ENCODE results near the gene PTBP2.

Gene PTBP2

DNA sequence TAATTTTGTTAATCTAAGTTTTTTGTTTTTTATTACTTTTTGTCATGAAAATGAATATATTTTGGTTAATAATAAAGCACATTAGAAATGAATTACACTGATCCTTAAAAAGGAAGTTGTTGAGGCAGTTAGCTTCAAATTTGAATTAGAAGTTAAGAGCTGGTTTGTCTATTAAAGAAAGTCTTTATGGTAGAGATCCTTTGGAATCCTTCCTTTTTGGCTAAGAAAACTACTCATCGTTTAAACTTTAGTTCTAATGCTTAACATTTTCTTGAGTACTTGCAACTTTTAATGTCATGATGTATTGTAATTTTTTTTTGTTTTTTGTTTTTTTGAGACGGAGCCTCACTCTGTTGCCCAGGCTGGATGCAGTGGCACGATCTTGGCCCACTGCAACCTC lies 2.4 kb downstream of the PTBP2 start:
- Histone ChIP-seq H3K27me3 (replicated peaks; ENCODE audit: control insufficient read depth, insufficient read depth, low read length, poor library complexity, severe bottlenecking) (no peaks in the 10 kb centered on the region), H3K36me3 (ENCODE audit: control insufficient read depth, insufficient read depth, low read length) (peaks cover 5% of the 10 kb centered on the region), H3K4me3 (ENCODE audit: insufficient read depth, low read depth, low read length, poor library complexity, severe bottlenecking) (no peak overlapping the region), H3K27ac (ENCODE audit: insufficient read depth, low read length, poor library complexity, severe bottlenecking) (no peak overlapping the region), H3K4me1 (ENCODE audit: control insufficient read depth, insufficient read depth, low read length, poor library complexity, severe bottlenecking) (peaks cover 4% of the 10 kb centered on the region), H3K9me3 (ENCODE audit: control insufficient read depth, low read length) (no peaks in the 10 kb centered on the region)
- no peak for DNase-seq

DNA sequence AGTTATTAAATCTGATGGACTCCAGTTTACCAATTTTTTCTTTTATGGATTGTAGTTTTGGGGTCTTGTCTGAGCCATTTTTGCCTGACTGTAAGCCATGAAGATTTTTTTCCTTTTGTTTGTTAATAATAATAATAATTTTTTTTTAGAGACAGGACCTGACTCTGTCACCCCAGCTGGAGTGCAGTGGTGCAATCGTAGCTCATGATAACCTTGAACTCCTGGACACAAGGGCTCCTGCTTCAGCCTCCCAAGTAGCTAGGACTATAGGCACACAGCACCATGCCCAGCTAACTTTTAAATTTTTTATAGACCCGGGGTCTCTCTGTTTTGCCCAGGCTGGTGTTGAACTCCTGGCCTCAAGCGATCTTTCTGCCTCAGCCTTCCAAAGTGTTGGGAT lies 6.3 kb downstream of the PTBP2 start:
- Histone ChIP-seq H3K27ac (ENCODE audit: insufficient read depth, low read length, poor library complexity, severe bottlenecking) (no peak overlapping the region), H3K27me3 (replicated peaks; ENCODE audit: control insufficient read depth, insufficient read depth, low read length, poor library complexity, severe bottlenecking) (no peaks in the 10 kb centered on the region), H3K4me3 (ENCODE audit: insufficient read depth, low read depth, low read length, poor library complexity, severe bottlenecking) (no peak overlapping the region), H3K4me1 (ENCODE audit: control insufficient read depth, insufficient read depth, low read length, poor library complexity, severe bottlenecking) (peaks cover 4% of the 10 kb centered on the region), H3K36me3 (ENCODE audit: control insufficient read depth, insufficient read depth, low read length) (peaks cover 5% of the 10 kb centered on the region), H3K9me3 (ENCODE audit: control insufficient read depth, low read length) (no peaks in the 10 kb centered on the region)
- DNase-seq, result no peak

- peaks cover 4% of the 10 kb centered on the region for H3K4me1 ChIP-seq (ENCODE audit: control insufficient read depth, insufficient read depth, low read length, poor library complexity, severe bottlenecking)
- peaks cover 11% of the 10 kb centered on the region for H3K36me3 ChIP-seq (ENCODE audit: control insufficient read depth, insufficient read depth, low read length)
- H3K4me3 ChIP-seq (ENCODE audit: insufficient read depth, low read depth, low read length, poor library complexity, severe bottlenecking), result no peak overlapping the region
- no peaks in the 10 kb centered on the region for H3K27me3 ChIP-seq (replicated peaks; ENCODE audit: control insufficient read depth, insufficient read depth, low read length, poor library complexity, severe bottlenecking)
- no peaks in the 10 kb centered on the region for H3K9me3 ChIP-seq (ENCODE audit: control insufficient read depth, low read length)
- no peak overlapping the region for H3K27ac ChIP-seq (ENCODE audit: insufficient read depth, low read length, poor library complexity, severe bottlenecking)
- no peak for DNase-seq
These were observed 9.2 kb downstream of the PTBP2 start for GRCh38 chr1:96730574-96731298.

DNA sequence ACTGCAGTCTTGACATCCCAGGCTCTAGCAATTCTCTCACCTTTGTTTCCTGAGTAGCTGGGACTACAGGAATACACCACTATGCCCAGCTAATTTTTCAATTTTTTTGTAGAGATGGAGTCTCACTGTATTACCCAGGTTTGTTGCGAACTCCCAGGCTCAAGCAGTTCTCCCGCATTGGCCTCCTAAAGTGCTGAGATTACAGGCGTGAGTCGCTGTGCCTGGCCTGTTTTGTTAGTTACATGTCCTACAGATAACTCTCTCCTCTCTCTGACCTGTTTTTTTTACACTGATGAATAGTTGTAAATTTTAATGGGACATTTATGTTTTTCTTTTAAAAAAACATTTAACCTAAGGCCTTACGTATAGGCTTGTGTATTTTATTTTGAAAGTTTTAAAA lies 19.8 kb downstream of the PTBP2 start:
- H3K27ac ChIP-seq (ENCODE audit: insufficient read depth, low read length, poor library complexity, severe bottlenecking), result no peak overlapping the region

DNA sequence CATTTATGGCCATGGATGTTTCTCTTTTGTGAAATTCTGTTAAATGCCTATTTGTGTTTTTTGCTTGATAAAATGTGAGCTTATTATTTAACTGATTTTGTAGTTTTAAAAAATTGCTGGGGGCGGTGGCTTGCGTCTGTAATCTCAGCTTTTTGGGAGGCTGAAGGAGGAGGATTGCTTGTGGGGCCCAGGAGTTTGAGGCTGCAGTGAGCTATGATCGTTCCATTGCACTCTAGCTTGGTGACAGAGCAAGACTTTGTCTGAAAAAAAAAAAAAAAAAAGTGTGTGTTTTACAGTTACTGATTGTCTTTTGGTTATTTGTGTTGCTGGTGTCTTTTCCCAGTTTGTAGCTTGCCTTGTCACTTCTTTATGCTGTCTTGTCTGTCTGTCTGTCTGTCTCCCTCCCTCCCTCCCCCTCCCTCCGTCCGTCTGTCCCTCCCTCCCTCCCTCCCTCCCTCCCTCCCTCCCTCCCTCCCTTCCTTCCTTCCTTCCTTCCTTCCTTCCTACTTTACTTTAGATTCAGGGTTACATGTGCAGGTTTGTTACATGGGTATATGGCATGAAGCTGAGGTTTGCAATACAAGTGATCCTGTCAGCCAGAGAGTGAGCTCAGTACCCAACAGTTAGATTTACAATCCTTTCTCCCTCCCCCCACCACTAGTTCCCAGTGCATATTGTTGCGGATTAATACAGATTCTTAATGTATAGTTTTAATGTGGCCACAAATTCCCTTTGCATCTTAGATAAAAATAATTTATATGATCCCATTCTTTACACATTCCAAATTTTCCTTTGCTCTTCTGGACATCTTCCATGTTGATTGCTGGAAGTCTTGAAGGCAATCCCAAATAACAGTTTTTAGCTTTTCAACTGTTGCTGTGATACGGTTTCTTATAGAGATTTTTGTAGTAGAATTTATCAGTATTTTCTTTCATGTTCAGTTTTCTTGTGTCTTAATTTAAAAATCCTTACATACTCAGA lies 25.1 kb downstream of the PTBP2 start:
- H3K9me3 ChIP-seq (ENCODE audit: control insufficient read depth, low read length), result no peaks in the 10 kb centered on the region
- H3K4me3 ChIP-seq (ENCODE audit: insufficient read depth, low read depth, low read length, poor library complexity, severe bottlenecking), result no peak overlapping the region
- peaks cover 2% of the 10 kb centered on the region for H3K36me3 ChIP-seq (ENCODE audit: control insufficient read depth, insufficient read depth, low read length)
- no peak overlapping the region for H3K27ac ChIP-seq (ENCODE audit: insufficient read depth, low read length, poor library complexity, severe bottlenecking)
- H3K27me3 ChIP-seq (replicated peaks; ENCODE audit: control insufficient read depth, insufficient read depth, low read length, poor library complexity, severe bottlenecking), result no peaks in the 10 kb centered on the region
- no peak for DNase-seq
- H3K4me1 ChIP-seq (ENCODE audit: control insufficient read depth, insufficient read depth, low read length, poor library complexity, severe bottlenecking), result no peaks in the 10 kb centered on the region

More for the DNA sequence above, 19.8 kb downstream of the PTBP2 start:
- Histone ChIP-seq H3K27me3 (replicated peaks; ENCODE audit: control insufficient read depth, insufficient read depth, low read length, poor library complexity, severe bottlenecking) (no peaks in the 10 kb centered on the region), H3K9me3 (ENCODE audit: control insufficient read depth, low read length) (no peaks in the 10 kb centered on the region), H3K36me3 (ENCODE audit: control insufficient read depth, insufficient read depth, low read length) (no peaks in the 10 kb centered on the region), H3K4me3 (ENCODE audit: insufficient read depth, low read depth, low read length, poor library complexity, severe bottlenecking) (no peak overlapping the region), H3K4me1 (ENCODE audit: control insufficient read depth, insufficient read depth, low read length, poor library complexity, severe bottlenecking) (no peaks in the 10 kb centered on the region)
- DNase-seq, result no peak

DNA sequence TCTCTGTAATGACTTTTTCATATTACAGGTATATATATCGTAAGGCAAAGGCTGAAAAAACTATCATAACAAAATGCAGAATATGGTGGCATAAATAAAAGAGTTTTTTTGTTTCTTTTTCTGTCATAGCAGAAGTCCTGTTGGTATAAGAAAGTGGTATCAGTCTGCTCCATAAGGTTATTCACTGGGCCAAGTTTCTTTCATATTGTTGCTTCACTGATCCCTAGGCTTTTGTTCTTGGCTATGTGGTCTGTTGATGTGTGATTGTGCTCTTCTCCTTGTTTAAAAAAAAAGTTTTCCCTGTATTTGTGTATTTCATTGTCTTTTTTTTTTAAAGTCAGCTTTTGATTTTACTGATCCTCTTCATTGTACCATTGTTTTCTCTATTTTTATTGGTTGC lies 26.0 kb downstream of the PTBP2 start:
- no peaks in the 10 kb centered on the region for H3K27me3 ChIP-seq (replicated peaks; ENCODE audit: control insufficient read depth, insufficient read depth, low read length, poor library complexity, severe bottlenecking)
- H3K9me3 ChIP-seq (ENCODE audit: control insufficient read depth, low read length), result no peaks in the 10 kb centered on the region
- no peaks in the 10 kb centered on the region for H3K4me1 ChIP-seq (ENCODE audit: control insufficient read depth, insufficient read depth, low read length, poor library complexity, severe bottlenecking)
- no peak overlapping the region for H3K4me3 ChIP-seq (ENCODE audit: insufficient read depth, low read depth, low read length, poor library complexity, severe bottlenecking)
- no peak overlapping the region for H3K27ac ChIP-seq (ENCODE audit: insufficient read depth, low read length, poor library complexity, severe bottlenecking)
- H3K36me3 ChIP-seq (ENCODE audit: control insufficient read depth, insufficient read depth, low read length), result peaks cover 10% of the 10 kb centered on the region
- no peak for DNase-seq

DNA sequence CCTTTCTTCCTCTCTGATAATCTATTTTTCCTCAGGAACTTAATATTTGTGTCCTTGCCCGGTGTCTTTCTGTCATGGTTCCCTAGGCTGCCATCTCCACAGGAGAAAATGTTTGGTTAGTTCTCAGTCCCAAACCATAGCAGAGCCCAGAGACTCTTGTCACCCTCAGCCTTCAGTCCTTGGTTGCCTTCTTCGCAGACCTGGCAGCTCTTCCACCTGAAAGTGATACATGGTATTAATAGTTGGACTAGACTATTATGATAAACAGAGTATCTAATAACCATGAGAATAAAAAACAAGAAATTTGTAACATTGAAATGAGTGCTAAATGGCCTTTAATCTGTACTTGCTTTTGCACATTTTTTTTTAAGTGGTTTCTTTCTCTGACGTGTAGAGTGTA lies 26.5 kb downstream of the PTBP2 start:
- Histone ChIP-seq H3K27ac (ENCODE audit: insufficient read depth, low read length, poor library complexity, severe bottlenecking) (no peak overlapping the region), H3K36me3 (ENCODE audit: control insufficient read depth, insufficient read depth, low read length) (peaks cover 15% of the 10 kb centered on the region), H3K4me1 (ENCODE audit: control insufficient read depth, insufficient read depth, low read length, poor library complexity, severe bottlenecking) (no peaks in the 10 kb centered on the region), H3K9me3 (ENCODE audit: control insufficient read depth, low read length) (no peaks in the 10 kb centered on the region), H3K27me3 (replicated peaks; ENCODE audit: control insufficient read depth, insufficient read depth, low read length, poor library complexity, severe bottlenecking) (no peaks in the 10 kb centered on the region), H3K4me3 (ENCODE audit: insufficient read depth, low read depth, low read length, poor library complexity, severe bottlenecking) (no peak overlapping the region)
- no peak for DNase-seq

DNA sequence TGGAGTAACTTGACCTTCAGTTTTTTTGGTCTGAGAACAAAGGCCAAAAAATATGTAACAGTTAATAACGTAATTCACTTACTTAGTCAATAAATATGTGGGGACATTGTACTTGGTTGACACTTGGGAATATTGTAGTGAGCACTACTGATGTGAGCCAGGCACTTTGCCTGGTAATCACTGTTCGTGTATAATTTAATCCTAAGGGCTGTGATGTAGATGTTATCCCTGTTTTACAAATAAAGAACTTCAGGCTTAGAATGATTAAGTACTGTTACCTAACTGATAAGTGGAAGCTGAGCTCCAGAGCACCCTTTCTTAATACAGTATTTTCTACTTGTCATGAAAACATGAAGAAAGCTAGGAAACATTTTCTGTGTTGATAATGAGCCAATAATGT lies 28.0 kb downstream of the PTBP2 start:
- Histone ChIP-seq H3K27ac (ENCODE audit: insufficient read depth, low read length, poor library complexity, severe bottlenecking) (no peak overlapping the region), H3K4me1 (ENCODE audit: control insufficient read depth, insufficient read depth, low read length, poor library complexity, severe bottlenecking) (no peaks in the 10 kb centered on the region), H3K27me3 (replicated peaks; ENCODE audit: control insufficient read depth, insufficient read depth, low read length, poor library complexity, severe bottlenecking) (no peaks in the 10 kb centered on the region), H3K36me3 (ENCODE audit: control insufficient read depth, insufficient read depth, low read length) (peaks cover 25% of the 10 kb centered on the region), H3K9me3 (ENCODE audit: control insufficient read depth, low read length) (no peaks in the 10 kb centered on the region), H3K4me3 (ENCODE audit: insufficient read depth, low read depth, low read length, poor library complexity, severe bottlenecking) (no peak overlapping the region)
- no peak for DNase-seq

GRCh38 chr1:96752394-96752793 lies 30.8 kb downstream of the PTBP2 start:
- H3K27ac ChIP-seq (ENCODE audit: insufficient read depth, low read length, poor library complexity, severe bottlenecking), result no peak overlapping the region
- H3K4me1 ChIP-seq (ENCODE audit: control insufficient read depth, insufficient read depth, low read length, poor library complexity, severe bottlenecking), result no peaks in the 10 kb centered on the region
- H3K27me3 ChIP-seq (replicated peaks; ENCODE audit: control insufficient read depth, insufficient read depth, low read length, poor library complexity, severe bottlenecking), result no peaks in the 10 kb centered on the region
- no peak for DNase-seq
- H3K9me3 ChIP-seq (ENCODE audit: control insufficient read depth, low read length), result no peaks in the 10 kb centered on the region
- no peak overlapping the region for H3K4me3 ChIP-seq (ENCODE audit: insufficient read depth, low read depth, low read length, poor library complexity, severe bottlenecking)
- H3K36me3 ChIP-seq (ENCODE audit: control insufficient read depth, insufficient read depth, low read length), result peaks cover 26% of the 10 kb centered on the region

DNA sequence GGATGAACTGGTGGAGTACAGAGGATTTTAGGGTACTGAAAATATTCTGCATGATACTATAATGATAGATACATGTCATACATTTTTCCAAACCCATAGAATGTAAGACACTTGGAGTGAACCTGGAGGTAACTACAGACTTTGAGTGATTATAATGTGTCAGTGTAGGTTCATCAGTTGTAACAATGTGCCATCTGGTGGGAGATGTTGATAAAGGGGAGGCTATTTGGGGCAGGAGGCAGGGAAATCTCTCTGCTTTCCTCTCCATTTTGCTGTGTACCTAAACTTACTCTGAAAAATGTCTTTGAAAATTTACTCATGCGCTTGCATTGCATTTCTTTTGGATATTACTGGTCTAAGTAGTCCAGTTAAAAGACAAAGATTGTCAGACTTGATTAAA lies 35.2 kb downstream of the PTBP2 start:
- no peak overlapping the region for H3K27ac ChIP-seq (ENCODE audit: insufficient read depth, low read length, poor library complexity, severe bottlenecking)
- no peaks in the 10 kb centered on the region for H3K4me1 ChIP-seq (ENCODE audit: control insufficient read depth, insufficient read depth, low read length, poor library complexity, severe bottlenecking)
- H3K9me3 ChIP-seq (ENCODE audit: control insufficient read depth, low read length), result no peaks in the 10 kb centered on the region
- peaks cover 23% of the 10 kb centered on the region for H3K36me3 ChIP-seq (ENCODE audit: control insufficient read depth, insufficient read depth, low read length)
- H3K4me3 ChIP-seq (ENCODE audit: insufficient read depth, low read depth, low read length, poor library complexity, severe bottlenecking), result no peak overlapping the region
- no peak for DNase-seq
- H3K27me3 ChIP-seq (replicated peaks; ENCODE audit: control insufficient read depth, insufficient read depth, low read length, poor library complexity, severe bottlenecking), result no peaks in the 10 kb centered on the region

Data from effector memory CD4-positive, alpha-beta T cell (primary cell).